SK-N-SH (cell line): ENCODE measurements around the gene CCDC171.

Source experiments
- CTCF ChIP-seq: fragments of 200-600 bp; sonication (generic); IDR thresholded peaks from 2 replicates; pipeline ENCODE4 v1.6.1; 2017; ENCODE audit warnings: antibody characterized with exemption, mild to moderate bottlenecking, moderate library complexity
- ELF1 ChIP-seq: IDR thresholded peaks from 2 replicates; pipeline ENCODE4 v1.4.0; 2012
- EP300 ChIP-seq, 2 experiments: IDR thresholded peaks; 2 replicates each; pipeline versions ENCODE4 v1.4.0 to v1.6.1; 2012; ENCODE audit warnings: borderline replicate concordance in 1 of 2, low read depth in 1 of 2, low read length in 1 of 2
- EZH2phosphoT487 ChIP-seq: fragments of 200-600 bp; sonication (generic); IDR thresholded peaks from 2 replicates; pipeline ENCODE4 v1.6.1; 2017; ENCODE audit warnings: low read depth, mixed run types, mild to moderate bottlenecking, antibody characterized with exemption, moderate library complexity, borderline replicate concordance
- FOXM1 ChIP-seq: IDR thresholded peaks from 2 replicates; pipeline ENCODE4 v1.4.0; 2012; ENCODE audit warnings: low read depth, mild to moderate bottlenecking
- GABPA ChIP-seq: IDR thresholded peaks from 2 replicates; pipeline ENCODE4 v1.4.0; 2012; ENCODE audit warnings: low read depth, mild to moderate bottlenecking
- IRF3 ChIP-seq: fragments of 150-350 bp; IDR thresholded peaks from 2 replicates; pipeline ENCODE4 v1.6.1; 2016; ENCODE audit warnings: mild to moderate bottlenecking, low read depth, low read length
- JUND ChIP-seq: IDR thresholded peaks from 2 replicates; pipeline ENCODE4 v1.4.0; 2012
- MAX ChIP-seq: IDR thresholded peaks from 2 replicates; pipeline ENCODE4 v1.4.0; 2012; ENCODE audit warnings: low read depth
- RCOR1 ChIP-seq: fragments of 150-350 bp; IDR thresholded peaks from 2 replicates; pipeline ENCODE4 v1.6.1; 2017; ENCODE audit warnings: antibody characterized with exemption, low read length
- REST ChIP-seq: IDR thresholded peaks from 2 replicates; pipeline ENCODE4 v1.6.1; 2012; ENCODE audit warnings: mild to moderate bottlenecking, low read depth, low read length, moderate library complexity
- SMC3 ChIP-seq: IDR thresholded peaks from 2 replicates; pipeline ENCODE4 v1.6.1; 2012; ENCODE audit warnings: low read depth, low read length, improper control_type of control experiment

- no peak for TF ChIP-seq CTCF
- TF ChIP-seq JUND = no peak
- TF ChIP-seq EZH2phosphoT487 = no peak
- TF ChIP-seq EP300 (IDR thresholded peaks at IDR 0.05; ENCODE audit: borderline replicate concordance in 1 of 2, low read depth in 1 of 2, low read length in 1 of 2) = no peak
- TF ChIP-seq SMC3 = no peak
- TF ChIP-seq IRF3 = no peak
- TF ChIP-seq MAX = no peak
- TF ChIP-seq GABPA = no peak
- no peak for TF ChIP-seq FOXM1
- no peak for TF ChIP-seq ELF1
- TF ChIP-seq REST = no peak
- TF ChIP-seq RCOR1 = no peak
Measured at GRCh38 chr9:15519831-15520230, 33.0 kb upstream of the CCDC171 start.
